C4-2B (cell line): ENCODE measurements around the gene STAU1.

Source experiments
- ZFX ChIP-seq: fragments of 450-650 bp; IDR thresholded peaks from 2 replicates; pipeline ENCODE4 v1.6.1; 2017
- TF ChIP-seq, protein P1 (sequence below): fragments of 450-650 bp; conservative IDR thresholded peaks from 2 replicates; pipeline ENCODE4 v1.5.1; 2017; ENCODE audit warnings: mild to moderate bottlenecking

DNA sequence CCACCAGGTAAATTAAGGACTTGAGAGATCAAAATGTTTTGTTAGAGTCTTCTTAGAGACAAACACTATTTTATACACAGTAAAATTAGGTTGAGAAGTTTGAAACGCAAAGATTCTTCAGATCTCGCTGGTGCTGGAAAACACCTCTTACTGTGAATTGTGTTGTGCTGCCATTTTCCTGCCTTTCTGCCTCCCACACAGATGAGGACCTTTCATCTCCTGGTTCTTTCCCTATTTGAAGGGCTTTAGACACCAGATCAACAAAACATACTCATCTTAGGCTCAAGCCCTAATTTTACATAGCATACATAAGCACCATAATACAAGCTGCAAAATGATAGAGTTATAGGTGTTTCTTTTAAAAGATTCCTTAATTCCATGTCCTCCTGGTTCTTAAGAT lies 18.6 kb downstream of the STAU1 start:
- TF ChIP-seq, protein P1, sequence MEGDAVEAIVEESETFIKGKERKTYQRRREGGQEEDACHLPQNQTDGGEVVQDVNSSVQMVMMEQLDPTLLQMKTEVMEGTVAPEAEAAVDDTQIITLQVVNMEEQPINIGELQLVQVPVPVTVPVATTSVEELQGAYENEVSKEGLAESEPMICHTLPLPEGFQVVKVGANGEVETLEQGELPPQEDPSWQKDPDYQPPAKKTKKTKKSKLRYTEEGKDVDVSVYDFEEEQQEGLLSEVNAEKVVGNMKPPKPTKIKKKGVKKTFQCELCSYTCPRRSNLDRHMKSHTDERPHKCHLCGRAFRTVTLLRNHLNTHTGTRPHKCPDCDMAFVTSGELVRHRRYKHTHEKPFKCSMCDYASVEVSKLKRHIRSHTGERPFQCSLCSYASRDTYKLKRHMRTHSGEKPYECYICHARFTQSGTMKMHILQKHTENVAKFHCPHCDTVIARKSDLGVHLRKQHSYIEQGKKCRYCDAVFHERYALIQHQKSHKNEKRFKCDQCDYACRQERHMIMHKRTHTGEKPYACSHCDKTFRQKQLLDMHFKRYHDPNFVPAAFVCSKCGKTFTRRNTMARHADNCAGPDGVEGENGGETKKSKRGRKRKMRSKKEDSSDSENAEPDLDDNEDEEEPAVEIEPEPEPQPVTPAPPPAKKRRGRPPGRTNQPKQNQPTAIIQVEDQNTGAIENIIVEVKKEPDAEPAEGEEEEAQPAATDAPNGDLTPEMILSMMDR = no peak
- TF ChIP-seq ZFX = no peak
